ENCODE results near the gene AKAP7.

GRCh38 chr6:131197716-131198115 is 62.4 kb downstream of the AKAP7 start:
- TF ChIP-seq CTCF (IDR thresholded peaks at IDR 0.05): no peak
- no peak for TF ChIP-seq EZH2 (IDR thresholded peaks at IDR 0.05; ENCODE audit: borderline replicate concordance, insufficient read depth, low read depth, low read length, poor library complexity, severe bottlenecking)

All from B cell (primary cell).